Measurements from ENCODE around the gene GOLGA6L22.
"Not testable (repeated sequence)": the region's sequence is repeated elsewhere in the genome, so short reads cannot be mapped to it uniquely, and the experiment has no call there.

GOLGA6L22 gene

GRCh38 chr15:22494490-22495113 is 35.9 kb downstream of the GOLGA6L22 start:
- H3K4me1 ChIP-seq (ENCODE audit: control extremely low read depth in 1 of 4, control insufficient read depth in 4 of 4, insufficient read depth in 4 of 4, low read length in 3 of 4); H3K9me3 ChIP-seq (ENCODE audit: control extremely low read depth in 1 of 5, control insufficient read depth in 4 of 5, insufficient read depth in 2 of 5, low read depth in 1 of 5, low read length in 4 of 5); CTCF ChIA-PET; POLR2A ChIA-PET; H3K27ac ChIP-seq (ENCODE audit: insufficient read depth in 1 of 2, low read depth in 1 of 2, low read length in 2 of 2, poor library complexity in 1 of 2, severe bottlenecking in 2 of 2); H3K27me3 ChIP-seq (replicated peaks in 2 of 5; ENCODE audit: control insufficient read depth in 4 of 5, insufficient read depth in 5 of 5, low read length in 4 of 5); H3K36me3 ChIP-seq (ENCODE audit: control insufficient read depth in 4 of 4, insufficient read depth in 4 of 4, low read length in 3 of 4): not testable (repeated sequence)
- peak overlapping the region; percentile 33 to 71 (median 51) for H3K4me3 ChIP-seq (ENCODE audit: control insufficient read depth in 1 of 7, extremely low read depth in 1 of 7, insufficient read depth in 4 of 7, low read depth in 2 of 7, low read length in 6 of 7)
- WGBS (ENCODE audit: insufficient coverage): no CpG with 5 or more reads among the region's 86 CpGs
- peak in 1 of 3 donors; percentile 78 for DNase-seq

DNA sequence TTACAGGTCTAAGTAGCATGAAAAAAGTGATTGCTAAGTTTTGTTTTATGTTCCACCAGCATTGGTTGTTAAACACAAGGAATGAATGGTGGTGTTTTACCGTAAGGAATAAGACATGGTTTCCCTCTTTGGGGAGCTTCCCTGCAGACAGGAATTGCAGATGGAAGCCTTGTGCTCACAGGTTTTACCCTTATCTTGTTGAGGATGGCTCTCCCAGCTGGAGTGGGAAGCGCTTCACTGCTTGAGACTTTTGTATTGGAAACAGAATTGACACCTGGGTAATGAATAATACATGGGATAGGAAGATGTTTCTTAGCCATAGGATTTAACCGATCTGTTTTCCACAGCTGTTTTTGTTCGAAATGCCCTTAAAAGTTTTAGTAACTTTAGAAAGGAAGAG is 38.5 kb downstream of the GOLGA6L22 start:
- H3K9me3 ChIP-seq (ENCODE audit: control extremely low read depth in 1 of 5, control insufficient read depth in 4 of 5, insufficient read depth in 2 of 5, low read depth in 1 of 5, low read length in 4 of 5); H3K4me3 ChIP-seq (ENCODE audit: control insufficient read depth in 1 of 7, extremely low read depth in 1 of 7, insufficient read depth in 4 of 7, low read depth in 2 of 7, low read length in 6 of 7); H3K36me3 ChIP-seq (ENCODE audit: control insufficient read depth in 4 of 4, insufficient read depth in 4 of 4, low read length in 3 of 4); H3K4me1 ChIP-seq (ENCODE audit: control extremely low read depth in 1 of 4, control insufficient read depth in 4 of 4, insufficient read depth in 4 of 4, low read length in 3 of 4); H3K27me3 ChIP-seq (replicated peaks in 2 of 5; ENCODE audit: control insufficient read depth in 4 of 5, insufficient read depth in 5 of 5, low read length in 4 of 5); POLR2A ChIA-PET; H3K27ac ChIP-seq (ENCODE audit: insufficient read depth in 1 of 2, low read depth in 1 of 2, low read length in 2 of 2, poor library complexity in 1 of 2, severe bottlenecking in 2 of 2); CTCF ChIA-PET; DNase-seq: not testable (repeated sequence)
- no CpG with 5 or more reads among the region's 4 CpGs for WGBS (ENCODE audit: insufficient coverage)

DNA sequence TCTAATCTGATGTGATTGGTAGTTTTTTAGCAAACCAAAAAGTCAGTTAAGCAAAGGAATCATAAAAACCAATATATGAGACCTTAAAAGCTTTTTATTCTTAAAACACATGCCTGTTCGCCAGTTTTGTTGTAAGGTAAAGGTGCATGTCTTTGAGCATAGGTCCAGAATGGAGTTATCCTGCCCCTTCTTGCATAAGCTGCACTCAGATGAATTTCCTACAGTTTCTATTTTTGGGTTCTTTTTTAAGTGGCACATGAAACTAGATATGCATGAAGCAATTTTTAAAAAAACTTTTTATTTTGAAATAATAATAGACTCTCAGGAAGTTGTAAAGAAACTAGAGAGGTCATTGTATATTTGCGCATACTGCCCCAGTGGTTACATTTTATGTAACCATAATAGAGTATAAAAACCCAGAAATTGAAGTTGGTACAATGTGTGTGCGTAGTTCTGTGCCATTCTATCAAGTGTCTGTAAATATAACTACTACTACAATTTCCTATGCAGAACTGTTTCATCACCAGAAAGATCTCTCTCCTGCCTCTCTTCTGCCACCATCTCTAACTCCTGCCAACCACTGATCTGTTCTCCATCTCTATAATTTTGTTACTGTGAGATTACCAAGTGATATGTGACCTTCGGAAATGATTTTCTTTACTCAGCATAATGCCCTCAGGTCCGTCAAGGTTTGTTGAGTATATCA is 39.7 kb downstream of the GOLGA6L22 start:
- H3K27me3 ChIP-seq (replicated peaks in 2 of 5; ENCODE audit: control insufficient read depth in 4 of 5, insufficient read depth in 5 of 5, low read length in 4 of 5); H3K36me3 ChIP-seq (ENCODE audit: control insufficient read depth in 4 of 4, insufficient read depth in 4 of 4, low read length in 3 of 4); POLR2A ChIA-PET; CTCF ChIA-PET; H3K4me1 ChIP-seq (ENCODE audit: control extremely low read depth in 1 of 4, control insufficient read depth in 4 of 4, insufficient read depth in 4 of 4, low read length in 3 of 4); H3K4me3 ChIP-seq (ENCODE audit: control insufficient read depth in 1 of 7, extremely low read depth in 1 of 7, insufficient read depth in 4 of 7, low read depth in 2 of 7, low read length in 6 of 7); DNase-seq; H3K27ac ChIP-seq (ENCODE audit: insufficient read depth in 1 of 2, low read depth in 1 of 2, low read length in 2 of 2, poor library complexity in 1 of 2, severe bottlenecking in 2 of 2); H3K9me3 ChIP-seq (ENCODE audit: control extremely low read depth in 1 of 5, control insufficient read depth in 4 of 5, insufficient read depth in 2 of 5, low read depth in 1 of 5, low read length in 4 of 5): not testable (repeated sequence)
- WGBS (ENCODE audit: insufficient coverage): no CpG with 5 or more reads among the region's 5 CpGs

DNA sequence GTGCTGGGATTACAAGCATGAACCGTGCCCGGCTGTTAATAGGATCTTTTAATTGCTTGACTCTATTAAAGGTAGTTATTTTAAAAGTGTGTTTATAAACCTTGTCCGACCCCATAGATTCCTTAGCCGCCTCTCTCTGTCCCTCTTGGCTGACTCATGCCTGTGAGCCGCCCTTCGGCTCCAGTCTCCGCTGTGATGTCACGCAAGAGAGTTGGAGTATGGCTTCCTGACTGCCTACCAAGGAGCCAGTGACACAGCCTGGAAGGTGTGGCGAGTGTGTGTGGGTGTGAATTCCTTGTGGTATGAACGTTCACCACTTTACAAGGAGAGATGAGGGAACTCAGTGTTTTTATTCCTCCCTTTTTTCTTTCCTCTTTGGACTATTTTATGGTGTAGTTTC is 43.6 kb downstream of the GOLGA6L22 start:
- WGBS (ENCODE audit: insufficient coverage): no CpG with 5 or more reads among the region's 10 CpGs
- POLR2A ChIA-PET; H3K4me1 ChIP-seq (ENCODE audit: control extremely low read depth in 1 of 4, control insufficient read depth in 4 of 4, insufficient read depth in 4 of 4, low read length in 3 of 4); H3K27me3 ChIP-seq (replicated peaks in 2 of 5; ENCODE audit: control insufficient read depth in 4 of 5, insufficient read depth in 5 of 5, low read length in 4 of 5); CTCF ChIA-PET; H3K36me3 ChIP-seq (ENCODE audit: control insufficient read depth in 4 of 4, insufficient read depth in 4 of 4, low read length in 3 of 4); H3K27ac ChIP-seq (ENCODE audit: insufficient read depth in 1 of 2, low read depth in 1 of 2, low read length in 2 of 2, poor library complexity in 1 of 2, severe bottlenecking in 2 of 2); H3K4me3 ChIP-seq (ENCODE audit: control insufficient read depth in 1 of 7, extremely low read depth in 1 of 7, insufficient read depth in 4 of 7, low read depth in 2 of 7, low read length in 6 of 7); H3K9me3 ChIP-seq (ENCODE audit: control extremely low read depth in 1 of 5, control insufficient read depth in 4 of 5, insufficient read depth in 2 of 5, low read depth in 1 of 5, low read length in 4 of 5); DNase-seq: not testable (repeated sequence)

GRCh38 chr15:22506959-22507358 is 48.3 kb downstream of the GOLGA6L22 start:
- H3K4me1 ChIP-seq (ENCODE audit: control extremely low read depth in 1 of 4, control insufficient read depth in 4 of 4, insufficient read depth in 4 of 4, low read length in 3 of 4); H3K27ac ChIP-seq (ENCODE audit: insufficient read depth in 1 of 2, low read depth in 1 of 2, low read length in 2 of 2, poor library complexity in 1 of 2, severe bottlenecking in 2 of 2); DNase-seq; POLR2A ChIA-PET; H3K27me3 ChIP-seq (replicated peaks in 2 of 5; ENCODE audit: control insufficient read depth in 4 of 5, insufficient read depth in 5 of 5, low read length in 4 of 5); H3K36me3 ChIP-seq (ENCODE audit: control insufficient read depth in 4 of 4, insufficient read depth in 4 of 4, low read length in 3 of 4); H3K4me3 ChIP-seq (ENCODE audit: control insufficient read depth in 1 of 7, extremely low read depth in 1 of 7, insufficient read depth in 4 of 7, low read depth in 2 of 7, low read length in 6 of 7); H3K9me3 ChIP-seq (ENCODE audit: control extremely low read depth in 1 of 5, control insufficient read depth in 4 of 5, insufficient read depth in 2 of 5, low read depth in 1 of 5, low read length in 4 of 5); CTCF ChIA-PET: not testable (repeated sequence)
- no CpG with 5 or more reads among the region's 9 CpGs for WGBS (ENCODE audit: insufficient coverage)

- DNase-seq; H3K36me3 ChIP-seq (ENCODE audit: control insufficient read depth in 4 of 4, insufficient read depth in 4 of 4, low read length in 3 of 4); H3K27ac ChIP-seq (ENCODE audit: insufficient read depth in 1 of 2, low read depth in 1 of 2, low read length in 2 of 2, poor library complexity in 1 of 2, severe bottlenecking in 2 of 2); H3K9me3 ChIP-seq (ENCODE audit: control extremely low read depth in 1 of 5, control insufficient read depth in 4 of 5, insufficient read depth in 2 of 5, low read depth in 1 of 5, low read length in 4 of 5); H3K27me3 ChIP-seq (replicated peaks in 2 of 5; ENCODE audit: control insufficient read depth in 4 of 5, insufficient read depth in 5 of 5, low read length in 4 of 5); H3K4me3 ChIP-seq (ENCODE audit: control insufficient read depth in 1 of 7, extremely low read depth in 1 of 7, insufficient read depth in 4 of 7, low read depth in 2 of 7, low read length in 6 of 7); H3K4me1 ChIP-seq (ENCODE audit: control extremely low read depth in 1 of 4, control insufficient read depth in 4 of 4, insufficient read depth in 4 of 4, low read length in 3 of 4); POLR2A ChIA-PET; CTCF ChIA-PET: not testable (repeated sequence)
- WGBS (ENCODE audit: insufficient coverage): no CpG with 5 or more reads among the region's 15 CpGs
Measured at GRCh38 chr15:22516140-22516539, 57.4 kb downstream of the GOLGA6L22 start.
